Superior temporal gyrus (tissue), 1 donor: ENCODE data around the gene GFY.
"Not testable (repeated sequence)": the region's sequence is repeated elsewhere in the genome, so short reads cannot be mapped to it uniquely, and the experiment has no call there.

Experiments
- DNase-seq: peaks from one replicate; pipeline ENCODE4 v3.0.0-alpha.2; 2016; ENCODE audit errors: extremely low spot score

Gene GFY

DNA sequence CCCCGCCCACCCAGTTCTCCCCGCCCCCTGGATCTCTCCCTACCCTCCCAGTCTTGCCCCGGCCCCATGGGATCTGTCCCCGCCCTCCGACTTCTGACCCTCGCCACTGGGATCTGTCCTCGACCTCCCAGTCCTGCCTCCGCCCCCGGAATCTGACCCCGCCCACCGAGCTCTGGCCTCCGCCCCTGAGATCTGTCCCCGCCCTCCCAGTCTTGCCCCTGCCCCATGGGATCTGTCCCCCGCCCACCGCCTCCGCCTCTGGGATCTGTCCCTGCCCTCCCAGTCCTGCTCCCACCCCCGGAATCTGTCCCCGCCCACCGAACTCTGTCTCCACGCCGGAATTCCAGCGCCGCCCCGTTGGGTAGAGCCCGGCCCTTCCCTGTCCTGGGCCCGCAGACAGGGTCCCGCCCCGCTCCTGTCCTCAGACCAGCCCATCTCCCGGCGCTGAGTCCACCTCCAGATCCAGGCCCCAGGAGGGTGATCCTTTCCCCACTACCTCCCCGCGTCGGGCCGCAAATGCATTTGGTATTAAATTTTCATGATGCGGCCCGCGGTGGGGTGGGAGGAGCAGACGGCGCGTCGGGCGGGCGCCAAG lies 17.7 kb downstream of the GFY start:
- no peak for DNase-seq

DNA sequence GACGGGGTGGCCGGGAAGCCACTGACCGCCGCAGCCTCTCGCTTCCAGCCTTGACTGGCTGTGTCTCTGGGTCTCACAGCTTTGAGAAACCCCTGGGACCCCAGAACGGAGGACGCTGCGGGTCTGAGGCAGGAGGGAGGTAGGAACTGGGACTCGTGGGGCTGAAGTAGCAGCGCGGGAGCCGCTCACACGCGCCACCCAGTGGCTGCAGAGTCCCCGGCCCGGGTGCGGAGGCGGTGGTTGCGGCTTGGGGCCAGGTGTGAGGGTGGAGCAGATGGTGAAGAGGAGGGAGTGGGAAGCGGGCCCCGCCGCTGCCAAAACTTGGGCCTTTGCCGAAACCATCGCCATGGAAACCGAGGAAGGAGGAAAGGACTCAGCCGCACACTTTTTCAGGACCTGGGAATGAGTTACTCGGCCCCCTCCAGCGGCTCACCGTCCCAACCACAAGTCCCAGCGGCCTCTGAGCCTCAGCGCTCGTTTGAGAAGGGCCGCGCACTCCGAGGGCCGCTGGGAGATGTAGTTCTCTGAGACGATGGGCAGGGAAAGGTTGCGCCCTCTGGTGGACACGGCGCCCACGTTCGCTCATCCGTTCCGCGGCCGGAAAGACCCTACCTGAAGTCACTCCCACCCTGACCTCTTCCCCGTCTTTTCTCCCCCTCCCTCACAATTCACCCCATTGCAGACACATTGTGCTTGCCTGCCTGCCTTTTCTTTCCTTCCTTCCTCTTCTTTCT lies 18.3 kb downstream of the GFY start:
- peak; percentile 96 for DNase-seq

DNA sequence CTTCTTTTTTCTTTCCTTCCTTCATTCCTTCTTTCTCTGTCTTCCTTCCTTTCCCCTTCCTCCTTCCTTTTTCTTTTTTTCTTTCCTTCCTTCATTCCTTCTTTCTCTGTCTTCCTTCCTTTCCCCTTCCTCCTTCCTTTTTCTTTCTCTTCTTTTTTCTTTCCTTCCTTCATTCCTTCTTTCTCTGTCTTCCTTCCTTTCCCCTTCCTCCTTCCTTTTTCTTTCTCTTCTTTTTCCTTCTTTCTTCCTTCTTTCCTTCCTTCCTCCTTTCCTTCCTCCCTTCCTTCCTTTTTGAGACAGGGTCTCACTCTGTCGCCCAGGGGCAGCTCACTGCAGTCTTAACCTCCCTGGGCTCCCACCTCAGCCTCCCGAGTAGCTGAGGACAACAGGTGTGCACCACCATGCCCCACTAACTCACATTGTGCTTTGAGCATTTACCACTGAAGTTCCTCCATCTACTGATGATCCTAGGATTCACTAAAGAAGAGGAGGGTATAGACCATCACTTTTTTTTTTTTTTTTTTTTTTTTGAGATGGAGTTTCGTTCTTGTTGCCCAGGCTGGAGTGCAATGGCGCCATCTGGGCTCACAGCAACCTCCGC lies 19.0 kb downstream of the GFY start:
- DNase-seq = not testable (repeated sequence)

DNA sequence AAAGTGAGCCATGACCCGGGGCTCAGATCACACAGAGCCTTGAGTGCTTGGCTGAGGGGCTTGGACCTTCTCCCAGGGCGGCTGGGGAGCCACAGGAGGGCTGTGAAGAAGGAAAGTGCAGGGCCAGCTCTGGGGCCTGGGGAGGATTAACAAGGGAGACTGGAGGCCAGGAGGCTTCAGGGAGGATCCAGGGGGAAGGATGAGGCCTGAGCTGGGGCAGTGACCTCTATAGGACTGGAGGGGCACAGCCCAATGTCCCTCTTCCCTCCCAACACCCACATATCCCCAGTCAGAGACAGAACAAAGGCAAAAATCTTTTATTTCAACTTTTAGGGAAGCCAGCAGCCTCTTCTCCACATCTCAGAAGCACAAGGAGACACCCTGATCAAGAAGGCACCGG lies 20.8 kb downstream of the GFY start:
- no peak for DNase-seq

DNA sequence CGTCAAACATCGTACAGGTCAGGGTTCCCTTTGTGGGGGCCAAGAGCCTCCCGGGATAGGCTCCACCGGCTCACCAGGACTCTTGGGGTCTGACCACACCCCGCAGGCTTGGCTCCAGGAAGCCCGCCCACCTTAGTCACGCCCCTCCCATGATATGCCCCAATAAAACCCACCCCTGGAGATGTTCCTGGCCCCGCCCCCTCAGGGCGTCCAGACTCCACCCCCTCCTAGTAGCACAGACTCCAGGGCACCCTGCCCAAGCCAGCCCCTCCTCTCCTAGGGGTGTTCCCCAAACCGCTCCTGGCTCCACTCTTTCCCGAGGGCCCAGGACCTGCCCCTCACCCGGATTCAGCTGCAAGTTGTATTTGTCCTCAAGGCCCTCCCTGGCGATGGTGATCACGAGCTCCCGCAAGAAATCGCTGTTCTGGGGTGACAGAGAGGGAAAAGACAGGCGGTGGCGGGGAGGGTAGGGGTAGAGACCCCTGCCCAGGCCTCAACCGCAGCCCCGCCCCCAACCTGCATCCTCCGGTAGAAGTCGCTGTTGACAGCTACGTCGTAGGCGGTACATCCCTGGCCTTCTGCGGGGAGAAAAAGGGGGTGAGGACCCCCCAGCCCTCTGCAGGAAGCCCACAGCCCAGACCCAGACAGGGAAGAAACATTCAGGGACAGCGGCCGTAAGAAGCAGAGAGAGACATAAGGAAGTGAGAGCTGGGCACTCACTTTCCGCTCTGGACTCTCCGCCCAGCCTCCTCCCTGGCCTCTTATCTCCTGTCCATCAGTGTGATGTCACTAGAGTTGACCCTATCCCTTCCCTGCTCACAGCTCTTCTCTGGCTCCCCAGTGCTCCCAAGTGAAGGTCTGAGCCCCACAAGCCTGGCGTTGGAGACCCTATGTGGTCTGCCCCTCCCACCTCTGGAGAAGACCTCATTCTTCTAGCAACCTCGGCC lies 22.6 kb downstream of the GFY start:
- DNase-seq = no peak

DNA sequence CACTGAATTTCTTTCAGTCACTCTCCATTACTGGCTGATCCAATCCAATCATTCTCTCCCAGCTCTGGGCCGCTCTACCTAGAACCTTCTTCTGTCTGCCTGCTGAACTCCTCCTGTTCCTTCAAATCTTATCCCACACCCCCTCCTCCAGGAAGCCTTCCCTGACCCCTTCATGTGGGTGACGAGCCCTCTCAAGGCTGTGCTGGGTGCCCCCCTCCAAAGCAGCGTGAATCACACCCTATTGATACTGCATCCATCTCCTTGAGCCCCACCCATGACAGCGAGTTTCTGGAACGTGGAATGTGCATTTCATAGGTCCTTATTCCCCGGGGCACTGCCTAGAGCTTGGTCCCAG lies 23.2 kb downstream of the GFY start:
- no peak for DNase-seq

DNA sequence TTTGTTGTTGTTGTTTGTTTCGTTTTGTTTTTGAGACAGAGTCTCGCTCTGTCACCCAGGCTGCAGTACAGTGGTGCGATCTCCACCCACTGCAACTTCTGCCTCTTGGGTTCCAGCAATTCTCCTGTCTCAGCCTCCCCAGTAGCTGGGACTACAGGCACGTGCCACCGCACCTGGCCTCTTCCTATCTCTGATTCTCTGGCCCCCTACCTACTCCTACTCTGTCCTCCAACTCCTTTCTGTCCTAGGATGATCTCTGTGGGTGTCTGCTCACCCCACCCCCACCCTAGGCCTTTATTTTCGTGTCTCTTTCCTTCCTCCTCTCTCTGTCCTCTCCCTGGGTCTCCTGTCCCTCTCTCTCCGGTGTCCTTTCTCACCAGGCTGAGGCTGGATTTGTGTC lies 25.2 kb downstream of the GFY start:
- no peak for DNase-seq

DNA sequence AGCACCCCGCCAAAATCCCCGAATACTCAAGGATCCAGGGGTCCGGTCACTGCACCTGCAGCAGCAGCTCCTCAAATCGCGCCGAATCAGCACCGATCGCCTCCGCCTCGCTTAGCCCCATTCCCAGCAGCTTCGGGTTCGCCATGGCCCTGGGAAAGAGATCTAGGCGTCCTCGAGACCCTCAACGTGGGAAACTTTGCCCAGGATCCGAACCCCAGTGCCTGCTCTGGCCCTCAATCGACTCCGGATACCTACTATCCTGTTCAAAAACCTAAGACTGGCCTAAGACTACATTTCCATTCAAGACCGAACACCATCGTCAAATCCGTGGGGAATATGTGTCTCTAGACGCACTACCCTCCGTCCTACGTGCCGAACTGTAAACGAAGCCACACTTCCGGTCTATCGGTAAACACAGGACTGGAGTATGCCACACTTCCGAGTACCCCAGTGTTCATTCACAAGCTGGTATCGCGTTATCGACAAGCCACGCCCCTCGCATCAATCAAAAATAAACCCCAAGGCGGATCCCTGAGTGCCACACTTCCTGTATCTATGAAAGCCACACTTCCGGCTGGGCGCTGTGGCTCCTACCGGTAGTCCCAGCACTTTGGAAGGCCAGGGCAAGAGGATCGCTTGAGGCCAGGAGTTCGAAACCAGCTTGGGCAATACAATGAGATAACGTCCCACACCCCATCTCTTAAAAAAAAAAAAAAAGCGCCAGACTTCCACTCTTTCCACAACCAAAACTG lies 26.4 kb downstream of the GFY start, which contains the start of gene PIH1D1:
PIH1D1 (minus strand) TSS at position 385 of the 752 bp plus-strand sequence; CDS start at position 145, 240 bp downstream.
- DNase-seq = peak; percentile 99

DNA sequence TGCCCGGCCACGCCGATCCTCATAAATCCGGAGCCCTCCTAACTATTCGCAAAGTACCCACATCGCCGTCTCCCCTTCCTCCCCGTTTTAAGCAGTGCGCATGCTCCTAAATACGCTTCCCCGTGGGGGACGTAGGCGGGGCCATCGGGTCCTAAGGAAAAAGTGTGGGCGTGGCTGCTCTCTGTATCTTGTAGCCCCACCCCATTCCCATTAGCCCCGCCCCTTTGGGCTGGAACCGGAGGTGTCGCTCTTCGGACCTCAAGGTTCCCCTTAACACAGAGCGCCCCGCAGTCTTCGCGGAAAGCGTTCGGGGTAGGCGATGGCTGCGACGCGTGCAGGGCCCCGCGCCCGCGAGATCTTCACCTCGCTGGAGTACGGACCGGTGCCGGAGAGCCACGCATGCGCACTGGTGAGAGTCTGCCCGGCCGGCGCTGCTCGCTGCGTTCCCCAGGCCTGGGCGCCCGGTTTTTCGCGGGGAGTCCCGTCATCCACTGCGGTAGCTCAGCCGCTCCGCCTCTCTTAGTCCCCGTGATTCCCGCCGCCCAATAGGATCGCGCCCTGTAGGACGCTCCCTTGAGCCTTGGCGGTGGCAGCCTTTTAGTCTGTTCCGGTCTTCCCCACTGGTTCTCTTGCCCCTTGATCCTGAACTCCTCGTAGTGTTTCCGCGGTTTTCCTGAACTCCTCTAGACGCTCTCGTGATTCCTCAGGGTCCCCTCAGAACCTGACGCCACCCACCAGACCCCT lies 28.0 kb downstream of the GFY start, which contains the start of gene ALDH16A1:
ALDH16A1 (plus strand) TSS at position 213 of the 744 bp plus-strand sequence; CDS start at position 320, 107 bp downstream.
- peak; percentile 99 for DNase-seq

DNA sequence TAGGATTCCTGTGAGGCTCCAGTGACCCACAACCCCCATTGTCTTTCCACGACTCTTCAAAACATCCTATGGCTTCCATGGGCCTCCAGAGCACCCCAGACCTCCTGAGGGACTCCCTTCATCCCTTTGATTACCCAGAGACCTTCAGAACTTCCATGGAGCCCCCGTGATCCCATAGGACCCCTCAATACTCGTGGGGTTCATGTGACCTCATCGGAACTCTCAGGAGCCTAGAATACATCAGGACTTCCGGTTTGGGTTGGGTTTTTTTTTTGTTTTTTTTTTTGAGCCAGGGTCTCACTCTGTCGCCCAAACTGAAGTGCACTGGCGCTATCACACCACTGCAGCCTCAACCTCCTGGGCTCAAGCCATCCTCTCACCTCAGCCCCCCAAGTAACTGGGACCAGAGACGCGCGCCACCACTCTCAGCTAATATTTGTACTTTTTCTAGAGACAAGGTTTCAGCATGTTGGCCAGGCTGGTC lies 28.6 kb downstream of the GFY start:
- DNase-seq = no peak

DNA sequence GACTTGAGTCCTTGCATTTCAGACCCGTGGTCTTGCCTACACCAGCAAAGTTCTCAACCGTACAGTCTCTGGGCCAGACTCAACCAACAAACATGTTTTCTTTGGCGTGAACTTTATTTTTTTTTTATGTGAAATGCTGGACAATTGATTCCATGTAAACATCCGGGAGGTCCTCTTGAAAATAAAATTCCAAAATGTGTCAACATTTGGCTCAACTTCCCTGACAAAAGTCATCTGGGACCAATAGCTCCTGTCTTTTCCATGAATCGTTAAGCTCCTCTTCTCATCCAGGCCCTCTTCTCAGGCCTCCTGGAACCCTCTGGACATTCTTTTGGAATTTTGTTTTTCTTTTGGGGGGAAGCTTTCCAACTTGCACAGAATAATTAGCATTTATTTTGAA lies 30.6 kb downstream of the GFY start:
- no peak for DNase-seq

DNA sequence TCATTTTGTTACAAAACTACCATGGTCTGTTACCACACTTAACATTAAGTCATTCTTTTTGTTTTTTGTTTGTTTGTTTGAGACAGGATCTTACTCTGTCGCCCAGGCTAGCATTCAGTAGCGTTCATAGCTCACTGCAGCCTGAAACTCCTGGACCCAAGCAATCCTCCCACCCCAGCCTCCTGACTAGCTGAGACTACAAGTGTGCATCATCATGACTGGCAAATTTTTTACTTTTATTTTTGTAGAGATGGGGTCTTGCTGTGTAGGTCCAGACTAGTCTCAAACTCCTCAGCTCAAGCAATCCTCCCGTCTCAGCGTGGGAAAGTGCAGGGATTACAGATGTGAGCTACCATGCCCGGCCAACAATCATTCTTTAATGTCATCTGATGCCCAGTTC lies 31.1 kb downstream of the GFY start:
- DNase-seq = no peak

DNA sequence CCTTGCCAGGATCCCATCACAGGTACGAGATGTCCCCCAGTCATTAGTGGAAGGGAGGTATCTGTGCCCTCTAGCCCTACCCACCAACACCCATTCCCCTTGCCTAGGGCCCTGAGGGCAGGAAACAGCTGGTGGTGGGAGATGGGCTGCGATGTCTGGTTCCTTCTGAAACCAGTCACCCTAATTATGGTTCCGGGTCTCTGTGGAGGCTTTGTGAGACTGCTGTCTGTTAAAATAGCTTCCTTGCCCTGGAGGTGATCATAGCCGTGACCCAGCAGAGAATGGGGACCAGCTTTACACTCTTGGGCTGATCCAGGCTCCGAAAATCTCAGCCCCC lies 33.3 kb downstream of the GFY start:
- DNase-seq = no peak

DNA sequence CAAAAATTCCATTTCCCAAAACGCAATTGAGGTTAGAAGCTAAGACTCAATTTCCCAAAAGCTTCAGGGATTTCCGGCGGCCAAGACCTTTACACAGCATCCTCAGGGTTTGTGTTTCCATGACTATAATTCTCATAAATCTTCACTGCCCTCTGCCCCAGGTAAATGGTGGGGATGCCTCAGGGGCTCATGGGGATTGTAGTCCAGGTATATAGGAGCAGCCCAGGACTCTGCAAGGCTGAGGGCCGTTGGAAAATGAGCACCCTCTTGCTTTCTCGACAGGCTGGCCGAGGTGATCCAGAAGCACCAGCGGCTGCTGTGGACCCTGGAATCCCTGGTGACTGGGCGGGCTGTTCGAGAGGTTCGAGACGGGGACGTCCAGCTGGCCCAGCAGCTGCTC lies 34.2 kb downstream of the GFY start:
- DNase-seq = no peak

DNA sequence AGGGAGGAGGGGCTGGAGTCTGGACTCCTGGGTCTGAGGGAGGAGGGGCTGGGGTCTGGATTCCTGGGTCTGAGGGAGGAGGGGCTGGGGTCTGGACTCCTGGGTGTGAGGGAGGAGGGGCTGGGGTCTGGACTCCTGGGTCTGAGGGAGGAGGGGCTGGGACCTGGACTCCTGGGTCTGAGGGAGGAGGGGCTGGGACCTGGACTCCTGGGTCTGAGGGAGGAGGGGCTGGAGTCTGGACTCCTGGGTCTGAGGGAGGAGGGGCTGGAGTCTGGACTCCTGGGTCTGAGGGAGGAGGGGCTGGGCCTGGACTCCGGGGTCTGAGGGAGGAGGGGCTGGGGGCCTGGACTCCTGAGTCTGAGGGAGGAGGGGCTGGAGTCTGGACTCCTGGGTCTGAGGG lies 35.9 kb downstream of the GFY start:
- DNase-seq = not testable (repeated sequence)

DNA sequence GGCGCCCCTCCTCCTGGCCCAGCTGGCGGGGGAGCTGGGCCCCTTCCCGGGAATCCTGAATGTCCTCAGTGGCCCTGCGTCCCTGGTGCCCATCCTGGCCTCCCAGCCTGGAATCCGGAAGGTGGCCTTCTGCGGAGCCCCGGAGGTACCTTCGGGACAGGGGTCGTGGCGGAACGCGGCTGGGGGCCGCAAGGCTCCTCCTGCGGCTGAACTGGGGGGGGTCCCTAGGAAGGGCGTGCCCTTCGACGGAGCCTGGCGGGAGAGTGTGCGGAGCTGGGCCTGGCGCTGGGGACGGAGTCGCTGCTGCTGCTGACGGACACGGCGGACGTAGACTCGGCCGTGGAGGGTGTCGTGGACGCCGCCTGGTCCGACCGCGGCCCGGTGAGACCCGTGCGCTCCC lies 36.5 kb downstream of the GFY start:
- no peak for DNase-seq

DNA sequence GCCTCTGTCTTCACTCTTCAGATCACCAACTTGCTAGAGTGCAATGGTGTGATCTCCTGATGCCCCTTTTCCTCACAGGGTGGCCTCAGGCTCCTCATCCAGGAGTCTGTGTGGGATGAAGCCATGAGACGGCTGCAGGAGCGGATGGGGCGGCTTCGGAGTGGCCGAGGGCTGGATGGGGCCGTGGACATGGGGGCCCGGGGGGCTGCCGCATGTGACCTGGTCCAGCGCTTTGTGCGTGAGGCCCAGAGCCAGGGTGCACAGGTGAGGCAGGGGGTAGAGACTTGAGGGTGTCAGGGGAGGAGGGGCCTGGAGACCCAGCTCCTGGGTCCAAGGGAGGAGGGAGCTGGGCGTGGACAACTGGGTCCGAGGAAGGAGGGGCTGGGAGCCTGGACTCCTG lies 37.3 kb downstream of the GFY start:
- DNase-seq = no peak

DNA sequence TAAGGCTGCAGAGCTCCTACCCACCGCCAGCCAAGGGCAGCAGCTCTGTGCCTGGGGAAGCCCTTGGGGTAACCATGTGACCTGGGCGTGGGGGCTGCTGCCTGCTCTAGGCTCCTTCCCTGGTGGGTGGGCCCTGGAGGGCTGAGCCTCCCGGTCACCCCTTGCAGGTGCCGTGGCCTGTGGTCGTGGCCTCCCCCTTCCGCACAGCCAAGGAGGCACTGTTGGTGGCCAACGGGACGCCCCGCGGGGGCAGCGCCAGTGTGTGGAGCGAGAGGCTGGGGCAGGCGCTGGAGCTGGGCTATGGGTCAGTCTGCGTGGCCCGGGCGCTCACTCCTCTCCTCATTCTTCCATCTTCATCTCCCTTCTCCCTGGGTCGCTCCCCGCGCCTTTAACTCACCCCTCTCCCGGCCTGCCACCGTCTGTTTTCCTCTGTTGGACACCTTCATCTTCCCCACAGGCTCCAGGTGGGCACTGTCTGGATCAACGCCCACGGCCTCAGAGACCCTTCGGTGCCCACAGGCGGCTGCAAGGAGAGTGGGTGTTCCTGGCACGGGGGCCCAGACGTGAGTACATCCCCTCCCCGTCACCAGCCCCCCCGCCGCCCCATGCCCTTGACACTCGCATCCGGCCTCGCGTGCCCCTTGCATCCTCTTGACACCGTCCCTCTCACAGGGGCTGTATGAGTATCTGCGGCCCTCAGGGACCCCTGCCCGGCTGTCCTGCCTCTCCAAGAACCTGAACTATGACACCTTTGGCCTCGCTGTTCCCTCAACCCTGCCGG lies 39.0 kb downstream of the GFY start:
- DNase-seq = no peak

DNA sequence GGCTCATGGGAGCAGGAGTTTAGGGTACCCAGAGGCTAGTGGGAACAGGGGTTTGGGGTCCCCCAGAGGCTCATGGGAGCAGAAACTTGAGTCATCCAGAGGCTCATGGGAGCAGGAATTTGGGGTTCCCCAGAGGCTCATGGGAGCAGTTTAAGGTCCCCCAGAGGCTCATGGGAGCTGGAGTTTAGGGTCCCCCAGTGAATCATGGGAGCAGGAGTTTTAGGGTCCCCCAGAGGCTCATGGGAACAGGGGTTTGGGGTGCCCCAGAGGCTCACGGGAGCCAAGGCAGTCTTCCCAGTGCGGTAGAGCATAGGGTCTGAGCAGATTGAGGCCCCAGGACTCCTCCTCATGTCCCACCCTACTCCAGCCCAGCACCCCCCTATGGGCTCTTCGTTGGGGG lies 40.2 kb downstream of the GFY start:
- DNase-seq = no peak

DNA sequence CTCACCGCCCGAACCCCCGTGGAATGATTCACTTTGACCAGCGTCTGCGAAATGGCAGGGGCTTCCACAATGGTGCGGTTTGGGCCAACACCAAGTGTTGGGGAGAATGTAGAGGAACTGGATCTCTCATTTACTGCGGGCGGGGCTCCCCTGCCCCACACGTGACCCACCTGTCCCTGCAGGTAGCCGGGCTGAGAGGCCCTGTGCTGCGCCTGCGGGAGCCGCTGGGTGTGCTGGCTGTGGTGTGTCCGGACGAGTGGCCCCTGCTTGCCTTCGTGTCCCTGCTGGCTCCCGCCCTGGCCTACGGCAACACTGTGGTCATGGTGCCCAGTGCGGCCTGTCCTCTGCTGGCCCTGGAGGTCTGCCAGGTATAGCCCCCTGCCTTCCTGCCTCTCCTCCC lies 43.0 kb downstream of the GFY start:
- no peak for DNase-seq
